OCI-LY3 (cell line): Measurements from ENCODE around the gene ZNF692.

Source experiments
- CTCF ChIP-seq: fragments of 200-600, 300-600 bp; sonication (generic); IDR thresholded peaks from 2 replicates; pipeline ENCODE4 v1.5.1; 2014; ENCODE audit warnings: antibody characterized with exemption, low read length, low read depth
- EZH2phosphoT487 ChIP-seq: fragments of 200-600 bp; shearing (Covaris generic); IDR thresholded peaks from 2 replicates; pipeline ENCODE4 v1.6.1; 2018; ENCODE audit warnings: antibody characterized with exemption, mixed run types, low read depth

GRCh38 chr1:248825136-248825535, 33.7 kb downstream of the ZNF692 start:
- TF ChIP-seq CTCF, result no peak
- no peak for TF ChIP-seq EZH2phosphoT487
